Psoas muscle (tissue), 8 donors: Measurements from ENCODE around the gene TTC19. TPM values are rescaled to one million over a fixed set of nuclear protein-coding genes. Genes with fewer than 3 reads are reported as not detected.

Experiments
- ATAC-seq, 4 donors: fragments of 200-7000 bp; cut with Tn5 transposase; one replicate each; pipeline ENCODE4 v1.9.1; 2020; ENCODE audit warnings: moderate library complexity in 3 of 4, mild to moderate bottlenecking in 2 of 4
- DNase-seq, 2 donors: peaks; one replicate each; pipeline ENCODE4 v3.0.0-alpha.2; 2020
- H3K27ac ChIP-seq: fragments of 200-600 bp; one replicate; pipeline ENCODE4 v1.8.0; 2022
- H3K27me3 ChIP-seq, 3 donors: fragments of 200-600 bp in 1 of 3; one replicate each; pipeline versions ENCODE4 v1.6.1 to v1.8.0; 2013 to 2022; ENCODE audit warnings: low read length in 2 of 3, mild to moderate bottlenecking in 2 of 3, moderate library complexity in 1 of 3; ENCODE audit not compliant: insufficient read depth in 3 of 3
- H3K36me3 ChIP-seq, 2 donors: fragments of 200-600 bp in 1 of 2; one replicate each; pipeline versions ENCODE4 v1.6.1 to v1.8.0; 2013 to 2022; ENCODE audit warnings: low read depth in 1 of 2, mild to moderate bottlenecking in 1 of 2, moderate library complexity in 1 of 2; ENCODE audit not compliant: insufficient read depth in 1 of 2
- H3K4me1 ChIP-seq: fragments of 200-600 bp; one replicate; pipeline ENCODE4 v1.8.0; 2022
- H3K4me3 ChIP-seq: fragments of 200-600 bp; one replicate; pipeline ENCODE4 v1.8.0; 2022; ENCODE audit warnings: mild to moderate bottlenecking
- H3K9me3 ChIP-seq: fragments of 200-600 bp; one replicate; pipeline ENCODE4 v1.8.0; 2022
- WGBS, 3 donors: extraction: QIAGEN DNeasy Blood & Tissue Kit; methylation state at CpG; one replicate each; pipeline versions ENCODE4 v1.1.6 to v1.1.7; 2013; 5-methylcytosine and 5-hydroxymethylcytosine counted together
- intact Hi-C, 2 donors: fragments of 100-400 bp; cut with DNase I; formaldehyde crosslinking; loops; one replicate each; pipeline versions ENCODE4 v1.11.0 to v1.14.2; 2022
- polyA plus RNA-seq, 3 donors: library from polyadenylated mRNA; stranded (reverse); fragments of 200-250 nt; gene quantifications; one replicate each; pipeline ENCODE4 v1.2.3, GENCODE V29; 2013
- total RNA-seq, 4 donors: library from RNA; stranded (reverse); fragmentation: NEBNext Ultra II Directional in 2 of 4; extraction: Animal tissue kit (Norgen Biotek cat#: 25700) in 2 of 4; gene quantifications; one replicate each; pipeline versions ENCODE4 v1.2.1 to v1.2.4, GENCODE V29; 2021 to 2023
- TF ChIP-seq, protein P1 (sequence below): fragments of 200-600 bp; IDR thresholded peaks from one replicate; pipeline ENCODE4 v1.8.0; 2022; ENCODE audit warnings: antibody characterized with exemption
- donor health status: healthy with polysubstance abuse.
- donor health status: DM: no; HTN: no; CAD: no; lungs with moderate emphysema.
- donor health status: Bipolar disorder and iron deficiency.
- donor health status: healthy.
- donor health status: DM: yes; HTN: yes; CAD: no.
- donor health status: DM: no; HTN: no; CAD: no.
- donor health status: DM: no; HTN: no; CAD: no.
- donor health status: DM: yes; HTN: yes; CAD: no.

The TTC19 gene
- total and polyA plus RNA-seq, 7 donors: 16.5 to 34.2 (median 27.2) TPM

DNA sequence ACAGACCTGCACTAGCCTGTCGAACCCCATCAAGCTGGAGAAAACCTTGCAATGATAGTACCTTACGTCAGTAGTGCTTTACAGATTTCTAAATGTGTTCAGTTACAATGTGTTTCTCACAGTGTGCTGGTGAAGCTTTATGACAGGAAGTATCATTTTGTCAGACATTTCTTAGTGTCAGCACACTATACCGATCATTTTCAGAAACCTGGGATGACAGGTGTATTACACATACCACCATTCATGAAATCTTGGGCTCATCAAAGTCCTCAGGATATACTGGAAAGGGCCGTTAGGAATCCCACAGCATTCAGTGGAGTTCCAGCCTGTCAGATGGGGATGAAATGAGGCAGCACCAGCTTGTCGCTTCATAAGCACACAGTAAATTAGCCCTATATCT is 27.3 kb downstream of the TTC19 start:
- H3K27me3 ChIP-seq: no peaks in the 10 kb centered on the region
- peak overlapping the region; percentile 80 for H3K27ac ChIP-seq
- H3K4me1 ChIP-seq: peaks cover 4% of the 10 kb centered on the region
- WGBS, 3 donors: 89 to 93% (median 90%) methylated on average over 5 of the region's 5 CpGs
- H3K36me3 ChIP-seq: peaks cover 10 to 85% of the 10 kb centered on the region in 2 donors
- no peak for ATAC-seq
- no peak for DNase-seq
- no peaks in the 10 kb centered on the region for H3K9me3 ChIP-seq
- no peak overlapping the region for H3K4me3 ChIP-seq
- intact Hi-C loops: no loop called here
- TF ChIP-seq, protein P1, sequence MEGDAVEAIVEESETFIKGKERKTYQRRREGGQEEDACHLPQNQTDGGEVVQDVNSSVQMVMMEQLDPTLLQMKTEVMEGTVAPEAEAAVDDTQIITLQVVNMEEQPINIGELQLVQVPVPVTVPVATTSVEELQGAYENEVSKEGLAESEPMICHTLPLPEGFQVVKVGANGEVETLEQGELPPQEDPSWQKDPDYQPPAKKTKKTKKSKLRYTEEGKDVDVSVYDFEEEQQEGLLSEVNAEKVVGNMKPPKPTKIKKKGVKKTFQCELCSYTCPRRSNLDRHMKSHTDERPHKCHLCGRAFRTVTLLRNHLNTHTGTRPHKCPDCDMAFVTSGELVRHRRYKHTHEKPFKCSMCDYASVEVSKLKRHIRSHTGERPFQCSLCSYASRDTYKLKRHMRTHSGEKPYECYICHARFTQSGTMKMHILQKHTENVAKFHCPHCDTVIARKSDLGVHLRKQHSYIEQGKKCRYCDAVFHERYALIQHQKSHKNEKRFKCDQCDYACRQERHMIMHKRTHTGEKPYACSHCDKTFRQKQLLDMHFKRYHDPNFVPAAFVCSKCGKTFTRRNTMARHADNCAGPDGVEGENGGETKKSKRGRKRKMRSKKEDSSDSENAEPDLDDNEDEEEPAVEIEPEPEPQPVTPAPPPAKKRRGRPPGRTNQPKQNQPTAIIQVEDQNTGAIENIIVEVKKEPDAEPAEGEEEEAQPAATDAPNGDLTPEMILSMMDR: no peak

DNA sequence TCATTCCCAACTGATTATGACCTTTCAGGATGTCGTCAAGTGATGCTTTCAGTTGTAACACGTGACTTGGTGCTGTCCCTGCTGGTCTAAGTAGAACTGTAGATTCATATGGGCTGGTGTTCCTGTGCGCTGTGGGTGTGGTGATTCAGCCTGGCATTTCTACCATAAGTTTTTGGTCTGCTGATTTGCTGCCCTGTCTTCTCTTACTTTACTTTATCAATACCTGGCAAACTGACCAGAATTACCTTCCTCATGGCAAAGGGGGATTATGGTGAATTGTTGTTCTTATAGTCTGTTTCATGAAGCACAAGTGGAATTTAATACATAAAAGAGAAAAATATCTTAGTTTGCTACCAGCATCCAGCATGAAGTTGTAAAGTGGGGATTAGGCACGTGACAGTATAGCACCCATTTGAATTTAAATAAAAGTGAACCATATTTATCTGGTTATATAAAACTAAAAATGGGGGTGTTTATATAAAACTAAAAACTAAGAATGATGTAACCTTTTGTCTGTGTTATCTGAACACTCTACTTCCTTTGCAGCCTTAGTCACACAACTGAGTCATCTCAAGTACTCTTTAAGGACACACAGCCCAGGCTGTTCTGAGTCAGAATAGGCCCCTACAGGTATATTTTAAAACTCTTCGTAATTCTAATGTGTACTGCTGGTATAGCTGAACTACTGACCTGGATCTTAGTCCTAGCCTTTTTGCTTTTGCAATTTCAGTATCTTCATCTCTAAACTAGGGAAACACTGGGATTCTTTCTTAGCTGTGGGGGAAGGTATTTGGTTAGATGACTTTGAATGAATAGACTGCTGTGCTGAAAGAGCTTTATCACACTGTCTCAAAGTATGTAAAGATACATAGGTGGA is 28.3 kb downstream of the TTC19 start:
- WGBS, 3 donors: 86 to 88% (median 86%) methylated on average over 5 of the region's 5 CpGs
- DNase-seq (no peak), ATAC-seq (peak; percentile 91 to 95 (median 94))
- H3K27ac ChIP-seq: peak overlapping the region; percentile 80
- TF ChIP-seq, protein P1: no peak
- no peaks in the 10 kb centered on the region for H3K9me3 ChIP-seq
- peaks cover 10 to 95% of the 10 kb centered on the region in 2 donors for H3K36me3 ChIP-seq
- intact Hi-C loops: no loop called here
- H3K27me3 ChIP-seq: no peaks in the 10 kb centered on the region
- no peak overlapping the region for H3K4me3 ChIP-seq
- H3K4me1 ChIP-seq: peaks cover 4% of the 10 kb centered on the region

DNA sequence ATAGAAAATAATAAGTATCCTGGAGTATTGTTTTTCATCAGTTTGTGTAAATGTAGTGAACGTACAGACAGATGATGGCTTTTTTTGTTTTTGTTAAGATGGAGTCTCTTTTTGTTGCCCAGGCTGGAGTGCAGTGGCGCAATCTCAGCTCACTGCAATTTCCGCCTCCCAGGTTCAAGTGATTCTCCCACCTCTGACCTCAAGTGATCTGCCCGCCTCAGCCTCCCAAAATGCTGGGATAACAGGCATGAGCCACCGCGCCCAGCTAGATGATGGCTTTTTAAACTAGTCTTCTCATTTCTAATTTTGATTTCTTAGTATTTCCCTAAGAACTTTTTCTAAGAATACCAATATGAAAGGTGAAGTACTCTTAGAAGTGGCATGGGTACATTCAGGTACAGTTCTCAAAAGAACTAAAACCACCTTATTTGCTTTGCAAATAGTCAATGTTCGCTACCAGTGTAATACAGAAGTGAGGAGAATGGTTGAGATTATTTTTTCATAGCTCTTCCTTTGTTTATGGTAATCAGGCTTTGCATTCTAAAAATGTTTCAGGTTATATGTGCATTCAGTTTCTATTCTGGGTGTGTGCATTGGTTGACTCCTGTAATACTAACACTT is 34.2 kb downstream of the TTC19 start:
- Histone ChIP-seq H3K4me1 (no peaks in the 10 kb centered on the region), H3K9me3 (no peaks in the 10 kb centered on the region), H3K36me3 (peaks cover 3 to 100% of the 10 kb centered on the region in 2 donors), H3K4me3 (no peak overlapping the region), H3K27me3 (no peaks in the 10 kb centered on the region), H3K27ac (no peak overlapping the region)
- 96 to 99% (median 99%) methylated on average over 7 of the region's 7 CpGs for WGBS, 3 donors
- no peak for ATAC-seq
- DNase-seq: no peak
- intact Hi-C loops: no loop called here
- TF ChIP-seq, protein P1: no peak

DNA sequence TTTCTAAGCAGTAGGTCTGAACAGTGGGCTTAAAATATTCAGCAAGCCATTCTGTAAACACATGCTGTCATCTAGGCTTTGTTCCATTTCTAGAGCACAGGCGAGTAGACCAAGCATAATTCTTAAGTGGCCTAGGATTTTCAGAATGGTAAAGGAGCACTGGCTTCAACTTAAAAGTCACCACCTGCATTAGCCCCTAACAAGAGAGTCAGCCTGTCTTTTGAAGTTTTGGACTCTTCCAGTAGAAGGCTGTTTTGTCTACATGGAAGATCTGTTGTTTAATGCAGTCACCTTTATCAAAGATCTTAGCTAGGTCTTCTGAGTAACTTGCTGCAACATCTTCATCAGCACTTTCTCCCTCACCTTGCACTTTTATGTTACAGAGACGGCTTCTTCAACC is 36.6 kb downstream of the TTC19 start:
- intact Hi-C loops: no loop called here
- ATAC-seq: no peak
- peaks cover 8 to 100% of the 10 kb centered on the region in 2 donors for H3K36me3 ChIP-seq
- H3K4me3 ChIP-seq: no peak overlapping the region
- H3K27ac ChIP-seq: no peak overlapping the region
- no peak for DNase-seq
- no peaks in the 10 kb centered on the region for H3K4me1 ChIP-seq
- H3K27me3 ChIP-seq: no peaks in the 10 kb centered on the region
- H3K9me3 ChIP-seq: no peaks in the 10 kb centered on the region
- TF ChIP-seq, protein P1: no peak
- 94 to 98% (median 96%) methylated on average over 2 of the region's 2 CpGs for WGBS, 3 donors
